ENCODE measurements around the gene MRPL46. TPM values are rescaled to one million over a fixed set of nuclear protein-coding genes. Genes with fewer than 3 reads are reported as not detected.

MRPL46 gene
- total and polyA plus RNA-seq, 2 of the 4 experiments (the other 2 are of a cell fraction), result 14.2 to 24.2 TPM

DNA sequence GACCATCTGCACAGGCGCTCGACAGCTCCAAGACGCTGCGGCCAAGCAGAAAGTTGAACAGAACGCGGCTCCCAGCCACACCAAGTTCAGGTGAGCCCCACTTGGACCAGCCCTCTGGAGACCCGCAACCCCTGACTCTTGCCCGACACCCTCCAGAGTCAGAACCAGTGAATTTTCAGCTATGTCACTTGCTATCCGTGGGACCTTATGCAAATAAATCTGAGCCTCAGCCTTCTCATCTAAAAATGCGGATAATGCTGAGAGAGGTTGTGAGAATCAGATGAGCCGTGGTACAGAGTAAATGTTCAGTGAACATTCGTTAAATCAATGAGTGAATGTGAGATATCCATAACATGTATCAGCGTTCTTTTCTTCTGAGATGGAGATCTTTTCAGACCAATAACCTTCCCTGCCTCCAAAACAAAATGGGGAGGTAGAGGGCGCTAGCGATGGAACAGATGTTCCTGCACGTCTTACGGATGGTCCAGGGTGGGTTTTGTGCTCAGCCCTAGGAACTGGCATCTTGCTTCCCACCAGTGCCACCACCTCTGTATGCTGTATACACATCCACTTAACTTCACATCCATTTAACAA, 844 bp upstream of the MRPL46 start:
- DNase-seq, result peak; percentile 14
- Histone ChIP-seq H2BK120ac (ENCODE audit: low read depth, low read length) (peak overlapping the region; percentile 93; the same call in 1 of the 2 replicates), H4K8ac (ENCODE audit: low read depth in 2 of 2, low read length in 2 of 2) (peak overlapping the region; percentile 44 to 93), H2BK15ac (ENCODE audit: low read depth, low read length) (no peak overlapping the region), H3K27me3 (ENCODE audit: control insufficient read depth, insufficient read depth, low read length) (no peaks in the 10 kb centered on the region), H3K9me3 (ENCODE audit: control insufficient read depth, insufficient read depth, low read length) (no peaks in the 10 kb centered on the region), H3K9ac (ENCODE audit: low read depth, low read length) (peak overlapping the region; percentile 83), H3K18ac (ENCODE audit: low read depth, low read length) (no peak overlapping the region; the same call in 1 of the 2 replicates), H3K23ac (ENCODE audit: low read depth, low read length) (peak overlapping the region; percentile 88; the same call in 1 of the 2 replicates), H4K5ac (ENCODE audit: low read depth, low read length) (peak overlapping the region; percentile 91), H3K56ac (ENCODE audit: extremely low read depth, insufficient read depth, low read length) (peak overlapping the region; percentile 74), H3K4me2 (ENCODE audit: low read depth, low read length) (peak overlapping the region; percentile 96), H2AK9ac (replicated peaks; ENCODE audit: low read depth, low read length, poor library complexity) (peak overlapping the region; percentile 95), H3K36me3 (ENCODE audit: control insufficient read depth, insufficient read depth, low read length) (peaks cover 14% of the 10 kb centered on the region), H3K4ac (ENCODE audit: low read depth, low read length) (peak overlapping the region; percentile 64), H2AK5ac (ENCODE audit: low read depth, low read length) (peak overlapping the region; percentile 76), H3K79me1 (ENCODE audit: low read depth in 1 of 2, low read length in 2 of 2) (peaks cover 29 to 46% of the 10 kb centered on the region in 2 experiments), H4K20me1 (ENCODE audit: insufficient read depth, low read length) (0 out of 2 replicates have a peak, but pooled peaks cover 2% of the 10 kb centered on the region), H2BK20ac (ENCODE audit: low read depth, low read length) (no peak overlapping the region), H3K27ac (ENCODE audit: insufficient read depth, low read length) (peak overlapping the region; percentile 77), H3K4me3 (ENCODE audit: insufficient read depth, low read depth, low read length) (peak overlapping the region; percentile 68), H4K91ac (ENCODE audit: insufficient read depth, low read depth, low read length) (peak overlapping the region; percentile 73), H2AFZ (replicated peaks; ENCODE audit: low read length, poor library complexity) (peak overlapping the region; percentile 99), H3K14ac (replicated peaks; ENCODE audit: low read depth, low read length) (peak overlapping the region; percentile 84), H2BK5ac (ENCODE audit: low read depth, low read length, poor library complexity, severe bottlenecking) (peak overlapping the region; percentile 97), H3K4me1 (ENCODE audit: control insufficient read depth, insufficient read depth, low read length) (peaks cover 7% of the 10 kb centered on the region), H3K9me1 (ENCODE audit: insufficient read depth, low read length) (peaks cover 6% of the 10 kb centered on the region; the same call in 1 of the 2 replicates)
- dilution Hi-C loops (cut with HindIII; ENCODE audit: low sequenced_read_pairs, unreplicated experiment), result no loop called here
- TF ChIP-seq RFX5 (IDR thresholded peaks at IDR 0.05; ENCODE audit: low read depth, low read length), result no peak
- peak; percentile 2; the same call in 1 of the 2 replicates for TF ChIP-seq MXI1 (IDR thresholded peaks at IDR 0.05; ENCODE audit: borderline replicate concordance, low read depth, low read length)
- TF ChIP-seq SMC3 (IDR thresholded peaks at IDR 0.05; ENCODE audit: low read depth, low read length), result 0 out of 2 replicates have a peak, but pooled peaks have one; percentile 13
- TF ChIP-seq, protein P1, sequence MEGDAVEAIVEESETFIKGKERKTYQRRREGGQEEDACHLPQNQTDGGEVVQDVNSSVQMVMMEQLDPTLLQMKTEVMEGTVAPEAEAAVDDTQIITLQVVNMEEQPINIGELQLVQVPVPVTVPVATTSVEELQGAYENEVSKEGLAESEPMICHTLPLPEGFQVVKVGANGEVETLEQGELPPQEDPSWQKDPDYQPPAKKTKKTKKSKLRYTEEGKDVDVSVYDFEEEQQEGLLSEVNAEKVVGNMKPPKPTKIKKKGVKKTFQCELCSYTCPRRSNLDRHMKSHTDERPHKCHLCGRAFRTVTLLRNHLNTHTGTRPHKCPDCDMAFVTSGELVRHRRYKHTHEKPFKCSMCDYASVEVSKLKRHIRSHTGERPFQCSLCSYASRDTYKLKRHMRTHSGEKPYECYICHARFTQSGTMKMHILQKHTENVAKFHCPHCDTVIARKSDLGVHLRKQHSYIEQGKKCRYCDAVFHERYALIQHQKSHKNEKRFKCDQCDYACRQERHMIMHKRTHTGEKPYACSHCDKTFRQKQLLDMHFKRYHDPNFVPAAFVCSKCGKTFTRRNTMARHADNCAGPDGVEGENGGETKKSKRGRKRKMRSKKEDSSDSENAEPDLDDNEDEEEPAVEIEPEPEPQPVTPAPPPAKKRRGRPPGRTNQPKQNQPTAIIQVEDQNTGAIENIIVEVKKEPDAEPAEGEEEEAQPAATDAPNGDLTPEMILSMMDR (conservative IDR thresholded peaks at IDR 0.05; ENCODE audit: low read depth, low read length), result peak; percentile 42
- 0 out of 2 replicates have a peak, but pooled peaks have one; percentile 17 for TF ChIP-seq RAD21 (IDR thresholded peaks at IDR 0.05; ENCODE audit: low read length)
- in situ Hi-C loops (cut with MboI; ENCODE audit: low sequenced_read_pairs), result loop anchor here (5.0 kb wide), 1 partner anchor 149 kb away; no protein-coding TSS in a partner anchor
- POLR2A ChIA-PET (ENCODE audit: unreplicated experiment), result no interaction called here
- TSS peak; percentile 44 for BruUV-seq (replicated peaks)
- ATAC-seq (ENCODE audit: low read depth), result no peak
- CTCF ChIA-PET, result interaction anchor here (0.8 to 1.1 kb wide), 3 partner anchors 9 to 170 kb away, joined by 3 to 4 read pairs (median 4); no protein-coding TSS in a partner anchor
- WGBS, 2 experiments (ENCODE audit: extremely low coverage in 2 of 2, insufficient read length in 1 of 2), result 5% methylated on average over 4 of the region's 17 CpGs; no CpG with 5 or more reads in 1 of the 2 experiments
- intact Hi-C loops (cut with micrococcal nuclease), result no loop called here
